Measurements from ENCODE around the gene SEPTIN11. TPM values are rescaled to one million over a fixed set of nuclear protein-coding genes. Genes with fewer than 3 reads are reported as not detected.

Gene SEPTIN11
- total RNA-seq, result 184 and 282 TPM in 2 replicates

GRCh38 chr4:76949276-76950051 is at the start of gene SEPTIN11:
TSS of gene SEPTIN11 (plus strand) at chr4:76949752. CDS start at chr4:76949904, 152 bp downstream.

Other genes starting within 250 kb of the SEPTIN11 start
- under 0.01 TPM in 2 replicates for gene SOWAHB, start 51.6 kb upstream of the SEPTIN11 start, total RNA-seq
- 92.1 and 166 TPM in 2 replicates for gene CCNI, start 126.2 kb downstream of the SEPTIN11 start, total RNA-seq
- 12.2 and 13.5 TPM in 2 replicates for gene CCNG2, start 207.5 kb downstream of the SEPTIN11 start, total RNA-seq

All from endothelial cell of coronary artery (primary cell).